ENCODE results near the gene KPNA5.
"Not testable (repeated sequence)": the region's sequence is repeated elsewhere in the genome, so short reads cannot be mapped to it uniquely, and the experiment has no call there.

The KPNA5 gene

GRCh38 chr6:116703888-116704287 is 22.9 kb downstream of the KPNA5 start:
- not testable (repeated sequence) for ATAC-seq

GRCh38 chr6:116705917-116706316 is 24.9 kb downstream of the KPNA5 start:
- peak in 1 of 2 donors; percentile 48 for ATAC-seq

DNA sequence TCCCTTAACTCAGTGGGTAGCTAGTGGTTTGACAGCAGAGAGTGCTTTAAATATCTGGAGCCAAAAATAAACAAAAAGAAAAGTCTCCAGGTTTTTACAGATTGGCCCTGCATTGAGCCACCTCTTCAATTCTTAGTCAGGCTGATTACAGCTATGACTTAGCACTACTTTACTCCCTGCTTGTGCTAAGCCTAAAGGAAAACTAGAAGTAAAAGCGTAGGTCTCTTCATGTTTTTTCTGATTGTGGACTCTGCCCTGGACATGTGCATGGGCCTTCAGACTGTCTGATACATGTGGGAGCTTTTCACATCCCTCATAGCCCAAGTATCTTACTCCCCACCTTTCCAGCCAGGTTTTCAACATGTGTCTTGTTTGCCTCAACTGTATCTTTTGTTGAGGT is 33.3 kb downstream of the KPNA5 start:
- no peak for ATAC-seq

DNA sequence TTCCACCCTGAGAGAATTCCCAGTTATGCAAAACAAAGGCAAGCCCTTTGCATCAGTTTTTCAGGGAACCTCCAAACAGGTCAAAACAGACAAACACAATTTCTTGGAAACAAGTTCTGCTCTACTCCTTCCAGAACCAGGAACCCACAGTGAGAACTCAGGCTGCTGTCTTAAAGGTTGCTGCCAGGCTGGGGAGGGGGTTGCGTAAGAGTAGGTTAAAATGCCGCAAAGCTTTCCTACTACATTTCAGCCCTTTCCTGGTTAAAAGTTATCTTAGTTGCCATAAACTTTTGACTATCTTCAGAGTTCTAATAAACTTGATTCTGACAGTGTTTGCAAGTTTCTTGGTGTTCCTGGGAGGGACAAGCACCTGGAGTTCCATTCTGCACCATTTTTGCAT is 33.8 kb downstream of the KPNA5 start:
- no peak for ATAC-seq

GRCh38 chr6:116726947-116727346 is 45.9 kb downstream of the KPNA5 start:
- no peak for ATAC-seq

DNA sequence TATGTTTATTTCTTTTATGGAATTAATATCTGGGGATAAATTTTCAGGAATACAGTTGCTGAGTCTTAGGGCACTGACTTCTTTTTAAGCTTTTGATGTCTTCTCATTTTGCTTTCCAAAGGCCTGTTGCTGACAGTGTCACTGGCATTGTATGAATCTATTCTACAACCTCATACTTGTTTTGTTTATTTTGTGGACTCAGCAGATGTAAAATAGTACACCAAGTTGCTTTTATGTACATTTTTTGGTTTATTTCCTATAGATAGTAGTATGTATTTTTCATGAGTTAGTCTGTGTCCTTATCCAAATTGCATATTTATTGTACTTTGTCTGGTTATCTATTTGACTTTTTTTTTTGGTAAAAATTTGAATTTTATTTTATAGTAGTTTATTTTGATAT is 49.5 kb downstream of the KPNA5 start:
- no peak for ATAC-seq

- ATAC-seq: no peak
These were observed 56.0 kb downstream of the KPNA5 start for GRCh38 chr6:116737004-116737403.

GRCh38 chr6:116740486-116740885 is 59.5 kb downstream of the KPNA5 start:
- ATAC-seq: not testable (repeated sequence)

- no peak for ATAC-seq
These were observed 60.6 kb downstream of the KPNA5 start for GRCh38 chr6:116741571-116741970.

DNA sequence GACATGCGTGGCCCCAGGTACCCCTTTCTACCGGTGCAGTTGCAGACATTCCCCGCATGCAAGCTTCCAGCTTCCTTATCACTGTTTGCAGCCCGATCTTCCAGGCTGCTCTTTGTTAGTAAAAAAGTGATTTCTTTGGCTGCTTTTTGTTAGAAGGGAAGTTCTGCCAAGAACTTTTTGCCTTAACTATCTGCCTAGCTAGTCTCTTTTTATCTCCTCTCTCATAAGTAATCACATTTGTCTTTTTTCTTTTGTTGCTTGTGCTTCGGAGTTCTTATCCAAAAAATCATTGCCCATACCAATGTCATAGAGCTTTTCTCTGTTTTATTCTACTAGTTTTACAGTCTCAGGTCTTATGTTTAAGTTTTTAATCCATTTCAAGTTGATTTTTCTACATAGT is 64.2 kb downstream of the KPNA5 start:
- no peak for ATAC-seq

DNA sequence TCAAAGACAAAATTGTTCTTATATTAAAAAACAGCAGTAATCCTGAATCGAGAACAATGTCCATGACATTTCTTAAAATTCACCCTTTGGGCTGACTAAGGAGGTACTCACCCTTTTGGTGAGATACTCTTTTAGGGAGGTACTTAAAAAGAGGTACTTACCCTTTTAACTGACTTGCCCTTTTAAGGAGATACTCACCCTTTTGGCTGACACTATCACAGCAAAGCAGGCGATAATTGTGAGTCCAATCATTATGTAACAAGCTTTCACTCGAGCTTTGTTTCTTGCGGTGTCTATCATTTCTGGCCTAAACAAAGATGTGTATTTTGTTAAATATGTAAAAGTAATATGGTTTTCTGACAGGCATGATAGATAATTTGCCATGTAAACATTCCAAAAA is 80.8 kb downstream of the KPNA5 start:
- ATAC-seq: no peak

- no peak for ATAC-seq
These were observed 81.2 kb downstream of the KPNA5 start for GRCh38 chr6:116762235-116762634.

GRCh38 chr6:116763048-116763447 is 82.0 kb downstream of the KPNA5 start:
- no peak for ATAC-seq

DNA sequence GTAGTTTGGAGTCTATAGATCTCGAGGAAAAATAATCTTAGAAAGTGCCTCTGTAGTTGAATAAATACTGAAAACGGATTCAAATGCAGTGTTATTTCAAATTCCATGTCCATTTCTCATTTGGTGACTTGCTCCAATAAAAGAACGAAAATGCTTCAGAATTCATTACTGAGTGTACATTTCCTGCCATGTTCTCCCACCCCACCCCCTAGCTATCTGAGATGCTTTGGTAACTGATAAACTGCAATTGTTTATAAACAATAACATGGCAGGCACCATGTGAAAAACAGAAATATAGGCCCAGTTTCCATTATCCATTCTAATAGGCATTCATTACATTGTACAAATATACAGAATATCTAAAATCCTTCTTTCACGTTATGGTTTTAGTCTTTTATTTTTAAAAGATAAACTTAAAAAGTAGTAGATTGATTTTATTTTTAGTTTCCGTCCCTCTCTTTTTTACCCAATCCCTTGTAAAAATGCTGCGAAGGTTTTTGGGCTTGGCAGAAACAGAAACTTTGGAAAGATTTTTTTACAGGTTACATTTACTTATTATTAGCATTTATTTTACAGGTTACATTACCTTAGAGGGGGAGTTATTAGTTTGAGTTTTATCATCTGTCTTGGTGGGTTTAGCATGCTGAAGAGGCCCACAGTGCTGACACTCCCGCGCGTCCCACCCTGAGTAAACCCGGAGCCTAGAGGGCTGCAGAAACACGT is 83.1 kb downstream of the KPNA5 start:
- no peak for ATAC-seq

DNA sequence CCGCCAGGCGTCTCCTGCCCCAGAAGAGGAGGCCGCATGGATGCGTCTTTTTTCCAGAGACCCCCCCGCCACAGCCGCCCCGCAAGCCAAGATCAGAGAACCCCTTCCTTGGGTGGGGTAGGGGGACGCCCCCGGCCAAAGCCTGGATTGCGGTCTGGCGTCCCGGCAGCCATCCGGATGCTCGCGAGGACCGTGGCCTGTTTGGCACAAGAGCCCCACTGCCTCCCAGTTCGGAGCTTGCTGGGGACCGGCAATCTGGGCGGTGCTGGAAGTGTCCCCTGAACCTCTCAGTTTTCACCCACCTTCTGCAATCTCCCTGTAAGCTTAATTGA is 83.6 kb downstream of the KPNA5 start:
- no peak for ATAC-seq

- ATAC-seq: peak; percentile 13 to 33
These were observed 84.2 kb downstream of the KPNA5 start, which contains the start of gene FAM162B for GRCh38 chr6:116764961-116765841. Gene FAM162B, minus strand, starts transcription at chr6:116765719. Its CDS starts 143 bp downstream, at chr6:116765576.

DNA sequence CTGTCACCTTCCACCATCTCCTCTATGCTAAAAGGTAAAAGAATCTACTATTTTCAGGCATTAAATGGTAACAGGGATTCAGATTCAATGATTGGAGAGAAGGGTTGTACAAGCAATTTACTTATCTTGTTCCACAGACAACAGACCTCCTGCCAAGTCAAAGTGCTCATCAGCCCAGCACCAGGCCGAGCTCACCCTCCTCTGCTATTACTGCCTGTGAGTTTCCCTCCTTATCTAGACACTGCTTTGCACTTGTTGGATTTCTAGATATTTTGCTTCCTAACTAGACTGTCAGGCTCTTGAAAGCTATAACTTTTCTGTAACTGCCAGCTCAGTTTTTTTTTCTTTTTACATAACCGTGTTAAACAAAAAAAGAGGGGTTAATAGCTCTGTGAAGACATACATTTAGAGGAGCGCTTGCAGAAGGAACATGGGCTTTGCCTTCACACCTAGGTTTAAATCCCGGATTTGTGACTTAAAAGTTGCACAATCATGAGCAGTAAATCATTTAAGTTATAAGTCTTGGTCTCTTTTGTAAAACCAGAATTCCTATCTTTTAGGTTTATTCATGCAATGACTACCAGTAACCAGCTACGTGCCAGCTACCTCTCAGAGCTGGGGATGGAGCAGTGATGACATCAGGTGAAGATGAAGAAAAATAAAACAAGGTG is 85.6 kb downstream of the KPNA5 start:
- ATAC-seq: no peak

DNA sequence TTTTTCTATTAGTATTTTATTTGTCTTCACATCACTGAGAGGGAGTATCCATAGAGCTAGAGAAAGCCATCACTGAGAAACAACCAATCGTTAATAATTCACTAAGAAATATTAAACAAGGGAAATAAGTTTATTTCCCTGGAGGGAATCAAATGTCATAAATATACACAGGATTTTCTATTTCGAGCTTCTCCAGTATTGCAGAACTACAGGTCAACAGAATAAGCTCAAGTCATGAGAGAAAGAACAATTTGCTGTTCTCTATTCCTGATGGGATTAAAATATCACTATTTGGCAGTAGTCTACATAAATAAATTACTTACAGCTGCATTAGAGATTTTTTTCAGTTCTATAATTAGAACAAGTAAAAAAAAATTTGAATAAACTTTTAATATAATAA is 86.7 kb downstream of the KPNA5 start:
- ATAC-seq: no peak

GRCh38 chr6:116772450-116772849 is 91.4 kb downstream of the KPNA5 start:
- no peak for ATAC-seq

- ATAC-seq: no peak
These were observed 92.9 kb downstream of the KPNA5 start for GRCh38 chr6:116773886-116774285.

- no peak for ATAC-seq
These were observed 98.7 kb downstream of the KPNA5 start for GRCh38 chr6:116779573-116780164.

DNA sequence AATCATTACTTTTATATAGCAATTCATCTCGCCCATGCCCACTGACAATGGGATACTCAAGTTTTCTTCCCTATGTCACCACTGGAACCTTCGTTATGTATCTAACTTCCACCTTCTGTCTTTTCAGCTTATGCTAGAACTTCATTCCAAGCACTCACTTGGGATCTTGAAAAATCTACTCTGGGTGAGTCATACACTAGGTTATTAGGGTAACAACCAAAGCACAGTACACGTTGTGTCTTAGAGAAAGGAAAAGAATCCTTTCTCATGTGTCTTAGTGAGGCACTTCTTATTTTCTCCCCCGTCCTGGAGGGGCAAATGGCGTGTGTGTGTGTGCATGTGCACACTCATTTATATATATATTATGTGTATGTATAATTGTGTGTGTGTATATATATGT is 102.8 kb downstream of the KPNA5 start:
- ATAC-seq: no peak
